ENCODE data around the gene ALOX15B. TPM values are rescaled to one million over a fixed set of nuclear protein-coding genes. Genes with fewer than 3 reads are reported as not detected.

Gene ALOX15B
- total RNA-seq, 4 donors from 2014 or later: 0.15 to 1.0 (median 0.69) TPM

- H3K9me3 ChIP-seq: no peaks in the 10 kb centered on the region
- H3K27ac ChIP-seq: peak overlapping the region in 3 of 4 donors; percentile 42 to 50 (median 44)
- intact Hi-C loops (cut with DNase I; ENCODE audit: low total_unique reads): loop anchor here (5.0 kb wide), 2 partner anchors 62 to 252 kb away; partner anchors contain the start of genes CNTROB and TRAPPC1
- in situ Hi-C loops (cut with MboI; ENCODE audit: low sequenced_read_pairs in 4 of 4): loop anchor here in 3 of 4 donors (10.0 to 25.0 kb wide), 3 partner anchors 79 to 257 kb away; partner anchors contain the start of genes CYB5D1 (in 2 of the 3), NAA38 (in 2 of the 3), TMEM88 (in 2 of the 3) and RNF227 (in 1 of the 3)
- DNase-seq: no peak
- H3K27me3 ChIP-seq: no peaks in the 10 kb centered on the region
- ATAC-seq: no peak
- no peak for TF ChIP-seq CTCF (IDR thresholded peaks at IDR 0.05 in 4 of 5, conservative IDR thresholded peaks at IDR 0.05 in 1 of 5)
- TF ChIP-seq POLR2A (IDR thresholded peaks at IDR 0.05): no peak
- H3K36me3 ChIP-seq: no peaks in the 10 kb centered on the region
- H3K4me3 ChIP-seq: no peak overlapping the region
- peaks cover 5 to 14% of the 10 kb centered on the region in 2 donors for H3K4me1 ChIP-seq
Measured at GRCh38 chr17:7993972-7994589, 44.8 kb upstream of the ALOX15B start.

GRCh38 chr17:7995724-7996123, 43.1 kb upstream of the ALOX15B start:
- intact Hi-C loops (cut with DNase I; ENCODE audit: low total_unique reads): no loop called here
- ATAC-seq: no peak

GRCh38 chr17:7997186-7997585, 41.7 kb upstream of the ALOX15B start:
- no peaks in the 10 kb centered on the region for H3K9me3 ChIP-seq
- H3K4me3 ChIP-seq: no peak overlapping the region
- TF ChIP-seq POLR2A (IDR thresholded peaks at IDR 0.05) (no peak), CTCF (IDR thresholded peaks at IDR 0.05 in 4 of 5, conservative IDR thresholded peaks at IDR 0.05 in 1 of 5) (peak in 3 of 5 experiments; percentile 16 to 55 (median 48))
- peak in 1 of 2 donors; percentile 70 for DNase-seq
- H3K27me3 ChIP-seq: peaks cover 10 to 20% (median 12%) of the 10 kb centered on the region in 3 donors
- peak overlapping the region; percentile 49 to 81 (median 56) for H3K27ac ChIP-seq
- no peaks in the 10 kb centered on the region for H3K36me3 ChIP-seq
- ATAC-seq: peak; percentile 93 to 100
- intact Hi-C loops (cut with DNase I; ENCODE audit: low total_unique reads): no loop called here
- peaks cover 5% of the 10 kb centered on the region in 2 donors for H3K4me1 ChIP-seq
- in situ Hi-C loops (cut with MboI; ENCODE audit: low sequenced_read_pairs in 4 of 4): loop anchor here in 3 of 4 donors (10.0 to 25.0 kb wide), 3 partner anchors 82 to 260 kb away; partner anchors contain the start of genes CYB5D1 (in 2 of the 3), NAA38 (in 2 of the 3), TMEM88 (in 2 of the 3) and RNF227 (in 1 of the 3)

More at GRCh38 chr17:7995724-7996123, 43.1 kb upstream of the ALOX15B start:
- no peak overlapping the region for H3K27ac ChIP-seq
- in situ Hi-C loops (cut with MboI; ENCODE audit: low sequenced_read_pairs in 4 of 4): loop anchor here in 3 of 4 donors (10.0 to 25.0 kb wide), 3 partner anchors 81 to 258 kb away; partner anchors contain the start of genes CYB5D1 (in 2 of the 3), NAA38 (in 2 of the 3), TMEM88 (in 2 of the 3) and RNF227 (in 1 of the 3)
- no peaks in the 10 kb centered on the region for H3K9me3 ChIP-seq
- peaks cover 5% of the 10 kb centered on the region in 2 donors for H3K4me1 ChIP-seq
- no peak for DNase-seq
- TF ChIP-seq POLR2A (IDR thresholded peaks at IDR 0.05): no peak
- TF ChIP-seq CTCF (IDR thresholded peaks at IDR 0.05 in 4 of 5, conservative IDR thresholded peaks at IDR 0.05 in 1 of 5): no peak
- peaks cover 0 to 5% (median 2%) of the 10 kb centered on the region in 3 donors for H3K27me3 ChIP-seq
- no peak overlapping the region for H3K4me3 ChIP-seq
- H3K36me3 ChIP-seq: no peaks in the 10 kb centered on the region

- Histone ChIP-seq H3K4me3 (peak within 1 kb of the TSS; percentile 10 to 44 (median 34)), H3K9me3 (no peaks in the 10 kb centered on the region), H3K27ac (no peak within 1 kb of the TSS), H3K27me3 (peaks cover 30 to 50% (median 35%) of the 10 kb centered on the region in 3 donors), H3K36me3 (no peaks in the 10 kb centered on the region), H3K4me1 (peaks cover 0 to 6% of the 10 kb centered on the region in 2 donors)
- no peak for DNase-seq
- ATAC-seq: no peak
- in situ Hi-C loops (cut with MboI; ENCODE audit: low sequenced_read_pairs in 4 of 4): no loop called here
- intact Hi-C loops (cut with DNase I; ENCODE audit: low total_unique reads): no loop called here
- no peak for TF ChIP-seq POLR2A (IDR thresholded peaks at IDR 0.05)
- TF ChIP-seq CTCF (IDR thresholded peaks at IDR 0.05 in 4 of 5, conservative IDR thresholded peaks at IDR 0.05 in 1 of 5): no peak
Measured at GRCh38 chr17:8001976-8002720, 36.7 kb upstream of the ALOX15B start, which contains the start of gene GUCY2D. GUCY2D (plus strand) TSS chr17:8002615; CDS start chr17:8003048, 433 bp downstream.

Measured in gastrocnemius medialis (tissue), 4 donors.